HCT116 (cell line): ENCODE data around the gene C22orf42.

Experiments
- EZH2phosphoT487 ChIP-seq: fragments of 200-600 bp; IDR thresholded peaks from 2 replicates; pipeline ENCODE4 v1.6.1; 2018; ENCODE audit warnings: antibody characterized with exemption, borderline replicate concordance
- JUND ChIP-seq: IDR thresholded peaks from 2 replicates; pipeline ENCODE4 v1.6.1; 2012
- POLR2A ChIP-seq: IDR thresholded peaks from 2 replicates; pipeline ENCODE4 v1.7.0; 2011; ENCODE audit warnings: borderline replicate concordance; ENCODE audit not compliant: insufficient read depth, insufficient read length; ENCODE audit errors: extremely low read depth
- POLR2AphosphoS5 ChIP-seq: IDR thresholded peaks from 2 replicates; pipeline ENCODE4 v1.6.1; 2011; ENCODE audit warnings: mild to moderate bottlenecking, low read depth, low read length, moderate library complexity
- RAD21 ChIP-seq: IDR thresholded peaks from 2 replicates; pipeline ENCODE4 v1.6.1; 2012; ENCODE audit warnings: low read depth, mild to moderate bottlenecking
- TCF7L2 ChIP-seq: IDR thresholded peaks from 2 replicates; pipeline ENCODE4 v1.7.0; 2011; ENCODE audit warnings: borderline replicate concordance, inconsistent platforms; ENCODE audit not compliant: insufficient read depth, insufficient read length; ENCODE audit errors: extremely low read depth
- YY1 ChIP-seq: IDR thresholded peaks from 2 replicates; pipeline ENCODE4 v1.6.1; 2011; ENCODE audit warnings: low read length, low read depth, moderate library complexity, mild to moderate bottlenecking; ENCODE audit not compliant: insufficient replicate concordance; ENCODE audit errors: extremely low read depth
- TF ChIP-seq, protein P1 (sequence below): IDR thresholded peaks from 2 replicates; pipeline ENCODE4 v1.6.1; 2012; ENCODE audit warnings: low read depth
- TF ChIP-seq, protein P2 (sequence below): IDR thresholded peaks from 2 replicates; pipeline ENCODE4 v1.6.1; 2012
- TF ChIP-seq, protein P3 (sequence below), 3 experiments: fragments of 200-600 bp in 1 of 3; sonication (generic) in 1 of 3; IDR thresholded peaks in 2 of 3; conservative IDR thresholded peaks in 1 of 3; 2 replicates each; pipeline ENCODE4 v1.5.1; 2012 to 2017; ENCODE audit warnings: low read depth in 2 of 3, low read length in 2 of 3, antibody characterized with exemption in 1 of 3, borderline replicate concordance in 1 of 3, control low read depth in 1 of 3, mild to moderate bottlenecking in 1 of 3, mixed read lengths in 1 of 3, mixed run types in 1 of 3, moderate library complexity in 1 of 3; ENCODE audit not compliant: insufficient read depth in 1 of 3

DNA sequence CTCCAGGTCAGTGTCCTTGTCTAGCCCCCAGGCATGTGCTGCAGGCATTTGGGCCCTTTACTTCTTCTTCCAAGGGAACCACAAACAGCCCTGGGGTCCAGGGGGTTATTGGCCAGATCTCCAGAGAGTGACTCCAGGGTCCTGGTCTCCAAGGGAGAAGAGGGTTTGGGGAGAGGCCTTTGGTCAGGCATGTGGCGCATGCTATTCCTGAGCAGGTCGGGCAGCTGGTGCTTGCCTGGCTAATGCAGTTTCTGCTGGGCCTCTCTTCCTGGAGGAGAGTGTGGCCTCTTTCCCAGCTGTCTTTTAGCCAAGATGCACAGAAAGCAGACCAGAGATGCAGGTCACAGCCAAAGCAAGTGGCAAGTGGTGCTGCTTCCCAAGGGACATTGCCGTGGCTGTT, 49.6 kb upstream of the C22orf42 start:
- TF ChIP-seq POLR2AphosphoS5: no peak
- TF ChIP-seq POLR2A: no peak
- TF ChIP-seq, protein P1, sequence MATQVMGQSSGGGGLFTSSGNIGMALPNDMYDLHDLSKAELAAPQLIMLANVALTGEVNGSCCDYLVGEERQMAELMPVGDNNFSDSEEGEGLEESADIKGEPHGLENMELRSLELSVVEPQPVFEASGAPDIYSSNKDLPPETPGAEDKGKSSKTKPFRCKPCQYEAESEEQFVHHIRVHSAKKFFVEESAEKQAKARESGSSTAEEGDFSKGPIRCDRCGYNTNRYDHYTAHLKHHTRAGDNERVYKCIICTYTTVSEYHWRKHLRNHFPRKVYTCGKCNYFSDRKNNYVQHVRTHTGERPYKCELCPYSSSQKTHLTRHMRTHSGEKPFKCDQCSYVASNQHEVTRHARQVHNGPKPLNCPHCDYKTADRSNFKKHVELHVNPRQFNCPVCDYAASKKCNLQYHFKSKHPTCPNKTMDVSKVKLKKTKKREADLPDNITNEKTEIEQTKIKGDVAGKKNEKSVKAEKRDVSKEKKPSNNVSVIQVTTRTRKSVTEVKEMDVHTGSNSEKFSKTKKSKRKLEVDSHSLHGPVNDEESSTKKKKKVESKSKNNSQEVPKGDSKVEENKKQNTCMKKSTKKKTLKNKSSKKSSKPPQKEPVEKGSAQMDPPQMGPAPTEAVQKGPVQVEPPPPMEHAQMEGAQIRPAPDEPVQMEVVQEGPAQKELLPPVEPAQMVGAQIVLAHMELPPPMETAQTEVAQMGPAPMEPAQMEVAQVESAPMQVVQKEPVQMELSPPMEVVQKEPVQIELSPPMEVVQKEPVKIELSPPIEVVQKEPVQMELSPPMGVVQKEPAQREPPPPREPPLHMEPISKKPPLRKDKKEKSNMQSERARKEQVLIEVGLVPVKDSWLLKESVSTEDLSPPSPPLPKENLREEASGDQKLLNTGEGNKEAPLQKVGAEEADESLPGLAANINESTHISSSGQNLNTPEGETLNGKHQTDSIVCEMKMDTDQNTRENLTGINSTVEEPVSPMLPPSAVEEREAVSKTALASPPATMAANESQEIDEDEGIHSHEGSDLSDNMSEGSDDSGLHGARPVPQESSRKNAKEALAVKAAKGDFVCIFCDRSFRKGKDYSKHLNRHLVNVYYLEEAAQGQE: no peak
- TF ChIP-seq, protein P2, sequence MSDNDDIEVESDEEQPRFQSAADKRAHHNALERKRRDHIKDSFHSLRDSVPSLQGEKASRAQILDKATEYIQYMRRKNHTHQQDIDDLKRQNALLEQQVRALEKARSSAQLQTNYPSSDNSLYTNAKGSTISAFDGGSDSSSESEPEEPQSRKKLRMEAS: no peak
- TF ChIP-seq, protein P3, sequence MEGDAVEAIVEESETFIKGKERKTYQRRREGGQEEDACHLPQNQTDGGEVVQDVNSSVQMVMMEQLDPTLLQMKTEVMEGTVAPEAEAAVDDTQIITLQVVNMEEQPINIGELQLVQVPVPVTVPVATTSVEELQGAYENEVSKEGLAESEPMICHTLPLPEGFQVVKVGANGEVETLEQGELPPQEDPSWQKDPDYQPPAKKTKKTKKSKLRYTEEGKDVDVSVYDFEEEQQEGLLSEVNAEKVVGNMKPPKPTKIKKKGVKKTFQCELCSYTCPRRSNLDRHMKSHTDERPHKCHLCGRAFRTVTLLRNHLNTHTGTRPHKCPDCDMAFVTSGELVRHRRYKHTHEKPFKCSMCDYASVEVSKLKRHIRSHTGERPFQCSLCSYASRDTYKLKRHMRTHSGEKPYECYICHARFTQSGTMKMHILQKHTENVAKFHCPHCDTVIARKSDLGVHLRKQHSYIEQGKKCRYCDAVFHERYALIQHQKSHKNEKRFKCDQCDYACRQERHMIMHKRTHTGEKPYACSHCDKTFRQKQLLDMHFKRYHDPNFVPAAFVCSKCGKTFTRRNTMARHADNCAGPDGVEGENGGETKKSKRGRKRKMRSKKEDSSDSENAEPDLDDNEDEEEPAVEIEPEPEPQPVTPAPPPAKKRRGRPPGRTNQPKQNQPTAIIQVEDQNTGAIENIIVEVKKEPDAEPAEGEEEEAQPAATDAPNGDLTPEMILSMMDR (IDR thresholded peaks at IDR 0.05 in 2 of 3, conservative IDR thresholded peaks at IDR 0.05 in 1 of 3; ENCODE audit: borderline replicate concordance in 1 of 3, insufficient read depth in 1 of 3, low read depth in 2 of 3, low read length in 2 of 3): no peak
- TF ChIP-seq YY1: no peak
- TF ChIP-seq JUND: no peak
- TF ChIP-seq TCF7L2: no peak
- no peak for TF ChIP-seq EZH2phosphoT487
- TF ChIP-seq RAD21: no peak
